Stimulated activated memory B cell treated with anti-CD40 and anti-IgM and Interleukin-4, amounts not matched to agents 10 μg/mL and 1 μg/mL and 100 μg/mL, for 72 hours (primary cell): ENCODE data around the gene SLC2A2.
"Not testable (repeated sequence)": the region's sequence is repeated elsewhere in the genome, so short reads cannot be mapped to it uniquely, and the experiment has no call there.

Experiments used
- ATAC-seq: fragments of 150-1000 bp; cut with Tn5 transposase; 2 replicates; pipeline ENCODE4 v1.10.0; 2021
- H3K27ac Mint-ChIP-seq: one replicate; pipeline ENCODE4 v1.8.0; 2022; ENCODE audit warnings: mild to moderate bottlenecking, mixed read lengths
- H3K27me3 Mint-ChIP-seq: one replicate; pipeline ENCODE4 v1.8.0; 2022; ENCODE audit warnings: mixed read lengths
- H3K36me3 Mint-ChIP-seq: one replicate; pipeline ENCODE4 v1.8.0; 2022; ENCODE audit warnings: mixed read lengths
- H3K4me1 Mint-ChIP-seq: one replicate; pipeline ENCODE4 v1.8.0; 2022; ENCODE audit warnings: mixed read lengths
- H3K4me3 Mint-ChIP-seq: one replicate; pipeline ENCODE4 v1.8.0; 2022; ENCODE audit warnings: mild to moderate bottlenecking, moderate library complexity, mixed read lengths
- H3K9me3 Mint-ChIP-seq: one replicate; pipeline ENCODE4 v1.8.0; 2022; ENCODE audit warnings: mixed read lengths

SLC2A2 gene

GRCh38 chr3:170980399-170980798 lies 46.1 kb downstream of the SLC2A2 start:
- Mint-ChIP-seq H3K9me3 (no peaks in the 10 kb centered on the region), H3K27ac (no peak overlapping the region), H3K27me3 (peaks cover 9% of the 10 kb centered on the region), H3K4me1 (no peaks in the 10 kb centered on the region), H3K4me3 (no peak overlapping the region), H3K36me3 (no peaks in the 10 kb centered on the region)
- ATAC-seq = no peak

- no peaks in the 10 kb centered on the region for H3K4me1 Mint-ChIP-seq
These were observed 48.4 kb downstream of the SLC2A2 start for GRCh38 chr3:170977949-170978745.

GRCh38 chr3:170976190-170976519 lies 50.4 kb downstream of the SLC2A2 start:
- H3K27ac Mint-ChIP-seq = no peak overlapping the region
- no peak overlapping the region for H3K4me3 Mint-ChIP-seq
- no peaks in the 10 kb centered on the region for H3K36me3 Mint-ChIP-seq
- no peaks in the 10 kb centered on the region for H3K4me1 Mint-ChIP-seq
- no peak for ATAC-seq
- H3K27me3 Mint-ChIP-seq = peaks cover 22% of the 10 kb centered on the region
- no peaks in the 10 kb centered on the region for H3K9me3 Mint-ChIP-seq

More at GRCh38 chr3:170977949-170978745, 48.4 kb downstream of the SLC2A2 start:
- Mint-ChIP-seq H3K27ac (no peak overlapping the region), H3K27me3 (peaks cover 22% of the 10 kb centered on the region), H3K36me3 (no peaks in the 10 kb centered on the region), H3K4me3 (no peak overlapping the region), H3K9me3 (no peaks in the 10 kb centered on the region)
- ATAC-seq = no peak

GRCh38 chr3:170975283-170976189 lies 51.0 kb downstream of the SLC2A2 start:
- Mint-ChIP-seq H3K27ac (no peak overlapping the region), H3K4me3 (no peak overlapping the region), H3K36me3 (no peaks in the 10 kb centered on the region), H3K27me3 (peaks cover 22% of the 10 kb centered on the region), H3K4me1 (no peaks in the 10 kb centered on the region), H3K9me3 (peaks cover 5% of the 10 kb centered on the region)
- no peak for ATAC-seq

- no peak overlapping the region for H3K27ac Mint-ChIP-seq
- no peaks in the 10 kb centered on the region for H3K36me3 Mint-ChIP-seq
- no peak for ATAC-seq
- H3K4me1 Mint-ChIP-seq = no peaks in the 10 kb centered on the region
- H3K4me3 Mint-ChIP-seq = no peak overlapping the region
- peaks cover 22% of the 10 kb centered on the region for H3K27me3 Mint-ChIP-seq
- H3K9me3 Mint-ChIP-seq = peaks cover 8% of the 10 kb centered on the region
These were observed 51.6 kb downstream of the SLC2A2 start for GRCh38 chr3:170974872-170975271.

- not testable (repeated sequence) for H3K9me3 Mint-ChIP-seq, H3K4me3 Mint-ChIP-seq, H3K27ac Mint-ChIP-seq, H3K4me1 Mint-ChIP-seq, H3K36me3 Mint-ChIP-seq, ATAC-seq
- H3K27me3 Mint-ChIP-seq = peaks cover 22% of the 10 kb centered on the region
These were observed 53.6 kb downstream of the SLC2A2 start for GRCh38 chr3:170972917-170973316.

GRCh38 chr3:170967126-170967525 lies 59.4 kb downstream of the SLC2A2 start:
- no peaks in the 10 kb centered on the region for H3K4me1 Mint-ChIP-seq
- H3K27ac Mint-ChIP-seq = no peak overlapping the region
- H3K9me3 Mint-ChIP-seq = peaks cover 8% of the 10 kb centered on the region
- H3K27me3 Mint-ChIP-seq = no peaks in the 10 kb centered on the region
- no peaks in the 10 kb centered on the region for H3K36me3 Mint-ChIP-seq
- ATAC-seq = no peak
- H3K4me3 Mint-ChIP-seq = no peak overlapping the region

GRCh38 chr3:170966495-170966894 lies 60.0 kb downstream of the SLC2A2 start:
- no peaks in the 10 kb centered on the region for H3K27me3 Mint-ChIP-seq
- H3K36me3 Mint-ChIP-seq = no peaks in the 10 kb centered on the region
- no peak overlapping the region for H3K4me3 Mint-ChIP-seq
- H3K4me1 Mint-ChIP-seq = no peaks in the 10 kb centered on the region
- H3K27ac Mint-ChIP-seq = no peak overlapping the region
- H3K9me3 Mint-ChIP-seq = peaks cover 8% of the 10 kb centered on the region
- ATAC-seq = no peak

GRCh38 chr3:170962411-170962810 lies 64.1 kb downstream of the SLC2A2 start:
- Mint-ChIP-seq H3K36me3 (no peaks in the 10 kb centered on the region), H3K4me1 (no peaks in the 10 kb centered on the region), H3K4me3 (no peak overlapping the region), H3K27me3 (peaks cover 24% of the 10 kb centered on the region), H3K9me3 (no peaks in the 10 kb centered on the region), H3K27ac (no peak overlapping the region)
- no peak for ATAC-seq

GRCh38 chr3:170961616-170962400 lies 64.7 kb downstream of the SLC2A2 start:
- Mint-ChIP-seq H3K4me1 (no peaks in the 10 kb centered on the region), H3K36me3 (no peaks in the 10 kb centered on the region), H3K4me3 (no peak overlapping the region), H3K27me3 (peaks cover 24% of the 10 kb centered on the region), H3K27ac (no peak overlapping the region), H3K9me3 (no peaks in the 10 kb centered on the region)
- ATAC-seq = no peak

- Mint-ChIP-seq H3K36me3 (no peaks in the 10 kb centered on the region), H3K27me3 (peaks cover 45% of the 10 kb centered on the region), H3K27ac (no peak overlapping the region), H3K4me3 (no peak overlapping the region), H3K4me1 (no peaks in the 10 kb centered on the region), H3K9me3 (no peaks in the 10 kb centered on the region)
- ATAC-seq = no peak
These were observed 67.1 kb downstream of the SLC2A2 start for GRCh38 chr3:170959457-170959856.

GRCh38 chr3:170956647-170957046 lies 69.9 kb downstream of the SLC2A2 start:
- Mint-ChIP-seq H3K4me1 (no peaks in the 10 kb centered on the region), H3K27me3 (peaks cover 54% of the 10 kb centered on the region), H3K36me3 (no peaks in the 10 kb centered on the region), H3K27ac (no peak overlapping the region), H3K9me3 (no peaks in the 10 kb centered on the region), H3K4me3 (no peak overlapping the region)
- ATAC-seq = no peak

GRCh38 chr3:170953736-170954135 lies 72.8 kb downstream of the SLC2A2 start:
- H3K4me1 Mint-ChIP-seq = no peaks in the 10 kb centered on the region
- H3K27ac Mint-ChIP-seq = no peak overlapping the region
- peaks cover 37% of the 10 kb centered on the region for H3K27me3 Mint-ChIP-seq
- no peaks in the 10 kb centered on the region for H3K9me3 Mint-ChIP-seq
- no peak for ATAC-seq
- H3K36me3 Mint-ChIP-seq = no peaks in the 10 kb centered on the region
- no peak overlapping the region for H3K4me3 Mint-ChIP-seq

- Mint-ChIP-seq H3K36me3 (no peaks in the 10 kb centered on the region), H3K4me3 (no peak overlapping the region), H3K4me1 (no peaks in the 10 kb centered on the region), H3K27ac (no peak overlapping the region), H3K9me3 (no peaks in the 10 kb centered on the region), H3K27me3 (peaks cover 32% of the 10 kb centered on the region)
- peak; percentile 25 for ATAC-seq
These were observed 73.3 kb downstream of the SLC2A2 start for GRCh38 chr3:170953229-170953628.

- Mint-ChIP-seq H3K9me3 (peaks cover 5% of the 10 kb centered on the region), H3K4me3 (no peak overlapping the region), H3K27me3 (peaks cover 35% of the 10 kb centered on the region), H3K4me1 (no peaks in the 10 kb centered on the region), H3K27ac (no peak overlapping the region), H3K36me3 (no peaks in the 10 kb centered on the region)
- no peak for ATAC-seq
These were observed 77.3 kb downstream of the SLC2A2 start for GRCh38 chr3:170949211-170949610.
